Measurements from ENCODE around the gene CCDC80.
A peak's percentile ranks its signal among the peaks of the same experiment; 100 is the strongest.

GRCh38 chr3:112639455-112640225 lies 1.3 kb downstream of the CCDC80 start:
- TF ChIP-seq CHD1 (IDR thresholded peaks at IDR 0.05; ENCODE audit: low read depth, low read length) (no peak), FOS (IDR thresholded peaks at IDR 0.05; ENCODE audit: low read depth, low read length) (no peak), CTCF (conservative IDR thresholded peaks at IDR 0.05; ENCODE audit: low read depth, low read length) (no peak), MAFK (IDR thresholded peaks at IDR 0.05; ENCODE audit: low read depth, low read length) (no peak), CEBPB (IDR thresholded peaks at IDR 0.05; ENCODE audit: low read depth, low read length) (peak; percentile 56; the same call in 1 of the 2 replicates), POLR2A (IDR thresholded peaks at IDR 0.05; ENCODE audit: low read depth, low read length) (no peak), RCOR1 (IDR thresholded peaks at IDR 0.05; ENCODE audit: insufficient replicate concordance, low read length) (no peak), RAD21 (IDR thresholded peaks at IDR 0.05; ENCODE audit: low read length) (no peak), USF2 (IDR thresholded peaks at IDR 0.05; ENCODE audit: low read depth, low read length) (no peak), NFE2L2 (IDR thresholded peaks at IDR 0.05; ENCODE audit: low read depth, low read length) (no peak), MAZ (IDR thresholded peaks at IDR 0.05; ENCODE audit: borderline replicate concordance, low read depth, low read length) (no peak), MXI1 (IDR thresholded peaks at IDR 0.05; ENCODE audit: borderline replicate concordance, low read depth, low read length) (no peak), ELK1 (IDR thresholded peaks at IDR 0.05; ENCODE audit: borderline replicate concordance, low read depth, low read length) (no peak), SMC3 (IDR thresholded peaks at IDR 0.05; ENCODE audit: low read depth, low read length) (no peak)

Measured in IMR-90 (cell line).